Measurements from ENCODE around the gene MSRB3. TPM values are rescaled to one million over a fixed set of nuclear protein-coding genes. Genes with fewer than 3 reads are reported as not detected.

MSRB3 gene
- total RNA-seq, 6 experiments from 2014 or later = 1.4 to 5.6 (median 2.6) TPM

- no peaks in the 10 kb centered on the region for H3K36me3 ChIP-seq
- TF ChIP-seq CTCF (IDR thresholded peaks at IDR 0.05) (no peak), POLR2A (IDR thresholded peaks at IDR 0.05) (no peak)
- H3K27me3 ChIP-seq = no peaks in the 10 kb centered on the region
- no peaks in the 10 kb centered on the region for H3K4me1 ChIP-seq
- 78% methylated on average over 3 of the region's 3 CpGs for WGBS (ENCODE audit: insufficient coverage, low coverage, low lambda C conversion rate, missing lambda C conversion rate)
- no peak for ATAC-seq
- intact Hi-C loops (cut with DNase I) = no loop called here
- H3K27ac ChIP-seq = no peak overlapping the region
- DNase-seq = no peak
- H3K9me3 ChIP-seq = no peaks in the 10 kb centered on the region
- H3K4me3 ChIP-seq = no peak overlapping the region
Observed at GRCh38 chr12:65464930-65465329, 186.4 kb downstream of the MSRB3 start.

- no peaks in the 10 kb centered on the region for H3K36me3 ChIP-seq
- H3K27me3 ChIP-seq = no peaks in the 10 kb centered on the region
- WGBS (ENCODE audit: insufficient coverage, low coverage, low lambda C conversion rate, missing lambda C conversion rate) = 66% methylated on average over 4 of the region's 9 CpGs
- no peak for ATAC-seq
- intact Hi-C loops (cut with DNase I) = no loop called here
- H3K4me1 ChIP-seq = no peaks in the 10 kb centered on the region
- no peak overlapping the region for H3K27ac ChIP-seq
- no peak overlapping the region for H3K4me3 ChIP-seq
- no peak for TF ChIP-seq POLR2A (IDR thresholded peaks at IDR 0.05)
- TF ChIP-seq CTCF (IDR thresholded peaks at IDR 0.05) = no peak
- no peak for DNase-seq
- H3K9me3 ChIP-seq = no peaks in the 10 kb centered on the region
Observed at GRCh38 chr12:65465766-65466547, 187.5 kb downstream of the MSRB3 start.

- no peak for ATAC-seq
- no peaks in the 10 kb centered on the region for H3K36me3 ChIP-seq
- no peak for TF ChIP-seq CTCF (IDR thresholded peaks at IDR 0.05)
- no peak for TF ChIP-seq POLR2A (IDR thresholded peaks at IDR 0.05)
- no peak for DNase-seq
- H3K27ac ChIP-seq = no peak overlapping the region
- 100% methylated on average over 1 of the region's 1 CpG for WGBS (ENCODE audit: insufficient coverage, low coverage, low lambda C conversion rate, missing lambda C conversion rate)
- H3K27me3 ChIP-seq = no peaks in the 10 kb centered on the region
- H3K4me3 ChIP-seq = no peak overlapping the region
- intact Hi-C loops (cut with DNase I) = no loop called here
- H3K4me1 ChIP-seq = no peaks in the 10 kb centered on the region
- no peaks in the 10 kb centered on the region for H3K9me3 ChIP-seq
Observed at GRCh38 chr12:65466911-65467310, 188.4 kb downstream of the MSRB3 start.

- Histone ChIP-seq H3K27ac (no peak overlapping the region), H3K36me3 (no peaks in the 10 kb centered on the region), H3K4me3 (no peak overlapping the region), H3K27me3 (no peaks in the 10 kb centered on the region), H3K9me3 (no peaks in the 10 kb centered on the region), H3K4me1 (no peaks in the 10 kb centered on the region)
- no peak for DNase-seq
- TF ChIP-seq CTCF (IDR thresholded peaks at IDR 0.05) (no peak), POLR2A (IDR thresholded peaks at IDR 0.05) (no peak)
- WGBS (ENCODE audit: insufficient coverage, low coverage, low lambda C conversion rate, missing lambda C conversion rate) = 64% methylated on average over 5 of the region's 6 CpGs
- intact Hi-C loops (cut with DNase I) = no loop called here
- ATAC-seq = no peak
Observed at GRCh38 chr12:65470256-65470655, 191.8 kb downstream of the MSRB3 start.
